ENCODE measurements around the gene ANKRD11. TPM values are rescaled to one million over a fixed set of nuclear protein-coding genes. Genes with fewer than 3 reads are reported as not detected.
A peak's percentile ranks its signal among the peaks of the same experiment; 100 is the strongest.

ANKRD11 gene
- total and polyA plus RNA-seq, 7 experiments from 2014 or later: 8.7 to 254 (median 239) TPM

- peaks cover 5 to 87% (median 22%) of the 10 kb centered on the region in 3 experiments for H3K36me3 ChIP-seq (ENCODE audit: control insufficient read depth in 2 of 3, insufficient read depth in 3 of 3, low read length in 3 of 3)
- intact Hi-C loops (cut with micrococcal nuclease): no loop called here
- CTCF ChIA-PET: no interaction called here
These were observed 210.5 kb downstream of the ANKRD11 start for GRCh38 chr16:89279666-89280481.

GRCh38 chr16:89278441-89279240 is 211.7 kb downstream of the ANKRD11 start:
- CTCF ChIA-PET: no interaction called here
- no peak overlapping the region for H3K4me3 Mint-ChIP-seq
- peak; percentile 22 for ATAC-seq
- Histone ChIP-seq H3K27ac (ENCODE audit: low read depth, low read length) (no peak overlapping the region), H3K4me3 (ENCODE audit: low read length) (no peak overlapping the region), H3K4me1 (ENCODE audit: control insufficient read depth in 2 of 2, insufficient read depth in 2 of 2, low read length in 2 of 2) (no peaks in the 10 kb centered on the region), H3K36me3 (ENCODE audit: control insufficient read depth in 2 of 3, insufficient read depth in 3 of 3, low read length in 3 of 3) (peaks cover 0 to 92% (median 16%) of the 10 kb centered on the region in 3 experiments), H3K9me3 (ENCODE audit: control insufficient read depth in 2 of 3, low read length in 3 of 3) (no peaks in the 10 kb centered on the region), H3K27me3 (ENCODE audit: control insufficient read depth in 2 of 2, insufficient read depth in 2 of 2, low read length in 2 of 2) (no peaks in the 10 kb centered on the region)
- DNase-seq: no peak
- H3K27me3 Mint-ChIP-seq: no peaks in the 10 kb centered on the region
- POLR2A ChIA-PET: no interaction called here
- H3K27ac Mint-ChIP-seq: no peak overlapping the region
- H3K9me3 Mint-ChIP-seq: peaks cover 0 to 10% (median 0%) of the 10 kb centered on the region in 11 donors
- H3K4me1 Mint-ChIP-seq: peaks cover 0 to 9% (median 0%) of the 10 kb centered on the region in 7 donors
- H3K36me3 Mint-ChIP-seq: peaks cover 0 to 12% (median 4%) of the 10 kb centered on the region in 5 donors
- intact Hi-C loops (cut with micrococcal nuclease): no loop called here

More at GRCh38 chr16:89279666-89280481, 210.5 kb downstream of the ANKRD11 start:
- Histone ChIP-seq H3K4me3 (ENCODE audit: low read length) (no peak overlapping the region), H3K27me3 (ENCODE audit: control insufficient read depth in 2 of 2, insufficient read depth in 2 of 2, low read length in 2 of 2) (no peaks in the 10 kb centered on the region), H3K4me1 (ENCODE audit: control insufficient read depth in 2 of 2, insufficient read depth in 2 of 2, low read length in 2 of 2) (no peaks in the 10 kb centered on the region), H3K9me3 (ENCODE audit: control insufficient read depth in 2 of 3, low read length in 3 of 3) (no peaks in the 10 kb centered on the region), H3K27ac (ENCODE audit: low read depth, low read length) (no peak overlapping the region)
- H3K27ac Mint-ChIP-seq: no peak overlapping the region
- no peak overlapping the region for H3K4me3 Mint-ChIP-seq
- peaks cover 0 to 9% (median 2%) of the 10 kb centered on the region in 5 donors for H3K36me3 Mint-ChIP-seq
- peaks cover 0 to 6% (median 0%) of the 10 kb centered on the region in 7 donors for H3K4me1 Mint-ChIP-seq
- peaks cover 0 to 9% (median 0%) of the 10 kb centered on the region in 11 donors for H3K9me3 Mint-ChIP-seq
- POLR2A ChIA-PET: no interaction called here
- DNase-seq (no peak), ATAC-seq (peak; percentile 13)
- H3K27me3 Mint-ChIP-seq: no peaks in the 10 kb centered on the region

- peaks cover 0 to 10% (median 0%) of the 10 kb centered on the region in 11 donors for H3K9me3 Mint-ChIP-seq
- CTCF ChIA-PET: interaction anchor here (0.6 kb wide), 1 partner anchor 17 kb away, joined by 3 read pairs; no protein-coding TSS in a partner anchor
These were observed 212.6 kb downstream of the ANKRD11 start for GRCh38 chr16:89277641-89278341.

GRCh38 chr16:89277049-89277448 is 213.3 kb downstream of the ANKRD11 start:
- peaks cover 0 to 27% (median 6%) of the 10 kb centered on the region in 5 donors for H3K36me3 Mint-ChIP-seq
- Histone ChIP-seq H3K9me3 (ENCODE audit: control insufficient read depth in 2 of 3, low read length in 3 of 3) (no peaks in the 10 kb centered on the region), H3K27ac (ENCODE audit: low read depth, low read length) (no peak overlapping the region), H3K4me1 (ENCODE audit: control insufficient read depth in 2 of 2, insufficient read depth in 2 of 2, low read length in 2 of 2) (no peaks in the 10 kb centered on the region), H3K36me3 (ENCODE audit: control insufficient read depth in 2 of 3, insufficient read depth in 3 of 3, low read length in 3 of 3) (peaks cover 0 to 90% (median 16%) of the 10 kb centered on the region in 3 experiments), H3K4me3 (ENCODE audit: low read length) (no peak overlapping the region), H3K27me3 (ENCODE audit: control insufficient read depth in 2 of 2, insufficient read depth in 2 of 2, low read length in 2 of 2) (no peaks in the 10 kb centered on the region)
- CTCF ChIA-PET: interaction anchor here (0.7 kb wide), 1 partner anchor 43 kb away, joined by 3 read pairs; no protein-coding TSS in a partner anchor
- DNase-seq (no peak), ATAC-seq (no peak)
- H3K27ac Mint-ChIP-seq: no peak overlapping the region
- H3K4me3 Mint-ChIP-seq: no peak overlapping the region
- intact Hi-C loops (cut with micrococcal nuclease): no loop called here
- peaks cover 0 to 13% (median 0%) of the 10 kb centered on the region in 7 donors for H3K4me1 Mint-ChIP-seq
- H3K9me3 Mint-ChIP-seq: peaks cover 0 to 11% (median 0%) of the 10 kb centered on the region in 11 donors
- POLR2A ChIA-PET: no interaction called here
- no peaks in the 10 kb centered on the region for H3K27me3 Mint-ChIP-seq

More at GRCh38 chr16:89277641-89278341, 212.6 kb downstream of the ANKRD11 start:
- no peak for ATAC-seq
- Histone ChIP-seq H3K27me3 (ENCODE audit: control insufficient read depth in 2 of 2, insufficient read depth in 2 of 2, low read length in 2 of 2) (no peaks in the 10 kb centered on the region), H3K4me3 (ENCODE audit: low read length) (no peak overlapping the region), H3K9me3 (ENCODE audit: control insufficient read depth in 2 of 3, low read length in 3 of 3) (no peaks in the 10 kb centered on the region), H3K27ac (ENCODE audit: low read depth, low read length) (no peak overlapping the region), H3K36me3 (ENCODE audit: control insufficient read depth in 2 of 3, insufficient read depth in 3 of 3, low read length in 3 of 3) (peaks cover 0 to 92% (median 16%) of the 10 kb centered on the region in 3 experiments), H3K4me1 (ENCODE audit: control insufficient read depth in 2 of 2, insufficient read depth in 2 of 2, low read length in 2 of 2) (no peaks in the 10 kb centered on the region)
- H3K4me3 Mint-ChIP-seq: no peak overlapping the region
- POLR2A ChIA-PET: no interaction called here
- DNase-seq: no peak
- peaks cover 0 to 13% (median 0%) of the 10 kb centered on the region in 7 donors for H3K4me1 Mint-ChIP-seq
- intact Hi-C loops (cut with micrococcal nuclease): no loop called here
- peak overlapping the region in 1 of 9 donors; percentile 16 for H3K27ac Mint-ChIP-seq
- no peaks in the 10 kb centered on the region for H3K27me3 Mint-ChIP-seq
- H3K36me3 Mint-ChIP-seq: peaks cover 0 to 20% (median 6%) of the 10 kb centered on the region in 5 donors

- ATAC-seq (no peak), DNase-seq (no peak)
- H3K27ac Mint-ChIP-seq: peak overlapping the region in 4 of 9 donors; percentile 29 to 51 (median 36)
- peak overlapping the region in 1 of 10 donors; percentile 39 for H3K4me3 Mint-ChIP-seq
- H3K36me3 Mint-ChIP-seq: peaks cover 0 to 35% (median 14%) of the 10 kb centered on the region in 5 donors
- Histone ChIP-seq H3K4me3 (ENCODE audit: low read length) (no peak overlapping the region), H3K4me1 (ENCODE audit: control insufficient read depth in 2 of 2, insufficient read depth in 2 of 2, low read length in 2 of 2) (no peaks in the 10 kb centered on the region), H3K27me3 (ENCODE audit: control insufficient read depth in 2 of 2, insufficient read depth in 2 of 2, low read length in 2 of 2) (no peaks in the 10 kb centered on the region), H3K36me3 (ENCODE audit: control insufficient read depth in 2 of 3, insufficient read depth in 3 of 3, low read length in 3 of 3) (peaks cover 0 to 90% (median 16%) of the 10 kb centered on the region in 3 experiments), H3K27ac (ENCODE audit: low read depth, low read length) (no peak overlapping the region), H3K9me3 (ENCODE audit: control insufficient read depth in 2 of 3, low read length in 3 of 3) (no peaks in the 10 kb centered on the region)
- no peaks in the 10 kb centered on the region for H3K27me3 Mint-ChIP-seq
- intact Hi-C loops (cut with micrococcal nuclease): no loop called here
- ChIA-PET CTCF (interaction anchor here (0.7 kb wide), 1 partner anchor 44 kb away, joined by 3 read pairs; no protein-coding TSS in a partner anchor), POLR2A (no interaction called here)
- H3K4me1 Mint-ChIP-seq: peaks cover 0 to 13% (median 3%) of the 10 kb centered on the region in 7 donors
- peaks cover 0 to 11% (median 0%) of the 10 kb centered on the region in 11 donors for H3K9me3 Mint-ChIP-seq
These were observed 214.3 kb downstream of the ANKRD11 start for GRCh38 chr16:89275837-89276720.

Data from naive thymus-derived CD4-positive, alpha-beta T cell (primary cell).